SKM-1 treated with dmso at 0.1 percent for 144 hours (cell line): ENCODE results near the gene UBXN11.

ENCODE experiments used
- DNase-seq: peaks from one replicate; lab custom pipeline; 2025; ENCODE audit not compliant: unreplicated experiment; lab: John Stamatoyannopoulos, UW

The UBXN11 gene

DNA sequence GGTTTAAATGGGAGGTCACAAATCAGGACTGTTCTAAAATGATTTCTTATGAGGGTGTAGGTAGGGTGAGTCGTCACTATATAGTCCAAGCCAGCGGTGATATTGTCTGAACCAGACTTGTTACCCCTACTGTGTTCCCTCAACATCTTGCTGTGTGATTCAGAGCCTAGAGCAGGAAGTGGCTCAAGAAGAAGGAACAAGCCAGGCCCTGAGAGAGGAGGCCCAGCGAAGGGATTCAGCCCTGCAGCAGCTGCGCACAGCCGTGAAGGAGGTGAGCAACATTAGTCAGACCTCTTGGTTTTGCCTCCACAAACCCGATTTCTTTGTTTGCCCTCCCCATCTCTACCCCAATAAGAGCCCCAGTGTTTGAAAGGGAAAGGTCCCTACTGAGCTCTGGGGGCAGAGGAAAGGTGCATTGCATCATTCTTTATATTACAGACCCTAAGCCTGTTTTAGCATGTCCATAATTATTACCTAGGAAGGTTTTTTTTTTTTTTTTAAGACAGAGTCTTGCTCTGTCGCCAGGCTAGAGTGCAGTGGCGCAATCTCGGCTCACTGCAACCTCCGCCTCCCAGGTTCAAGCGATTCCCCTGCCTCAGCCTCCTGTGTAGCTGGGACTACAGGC lies 31.5 kb downstream of the UBXN11 start:
- DNase-seq: peak; percentile 93

DNA sequence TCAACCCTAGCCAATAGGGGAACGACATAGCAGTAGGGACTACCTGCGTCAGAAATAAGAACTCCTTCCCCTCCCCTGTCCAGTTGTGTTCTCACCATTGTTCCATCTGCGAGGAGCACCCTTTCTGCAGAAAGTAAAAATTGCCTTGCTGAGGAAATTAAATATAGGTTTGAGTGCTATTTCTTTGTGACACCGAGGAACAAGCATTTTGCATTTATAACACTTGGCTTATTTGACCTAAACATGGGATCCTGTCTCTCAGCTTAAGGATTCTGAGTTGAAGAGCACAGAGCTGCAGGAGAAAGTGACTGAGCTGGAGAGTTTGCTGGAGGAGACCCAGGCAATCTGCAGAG lies 37.3 kb downstream of the UBXN11 start:
- DNase-seq: no peak

GRCh38 chr1:26268290-26269197 lies 37.9 kb downstream of the UBXN11 start:
- DNase-seq: no peak

DNA sequence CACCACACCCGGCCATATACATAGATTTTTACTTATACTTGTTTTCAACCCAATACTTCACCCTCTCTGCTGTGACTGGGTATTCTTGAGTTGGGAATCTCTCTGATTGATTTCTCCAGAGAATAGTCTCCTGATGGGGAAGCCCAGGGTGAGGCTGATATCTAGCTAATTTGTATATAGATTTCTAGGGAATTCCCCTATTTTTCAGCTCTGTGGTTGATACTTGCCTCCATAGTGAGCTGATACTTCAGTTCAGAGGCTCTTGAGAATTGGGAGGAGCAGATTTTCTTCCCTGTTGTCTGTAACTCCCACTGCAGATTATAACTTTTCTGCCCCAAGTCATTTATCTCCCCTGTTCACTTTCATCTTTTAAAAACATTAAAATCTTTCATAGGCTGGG lies 41.0 kb downstream of the UBXN11 start:
- no peak for DNase-seq

- no peak for DNase-seq
Observed at GRCh38 chr1:26263212-26263611, 43.2 kb downstream of the UBXN11 start.

DNA sequence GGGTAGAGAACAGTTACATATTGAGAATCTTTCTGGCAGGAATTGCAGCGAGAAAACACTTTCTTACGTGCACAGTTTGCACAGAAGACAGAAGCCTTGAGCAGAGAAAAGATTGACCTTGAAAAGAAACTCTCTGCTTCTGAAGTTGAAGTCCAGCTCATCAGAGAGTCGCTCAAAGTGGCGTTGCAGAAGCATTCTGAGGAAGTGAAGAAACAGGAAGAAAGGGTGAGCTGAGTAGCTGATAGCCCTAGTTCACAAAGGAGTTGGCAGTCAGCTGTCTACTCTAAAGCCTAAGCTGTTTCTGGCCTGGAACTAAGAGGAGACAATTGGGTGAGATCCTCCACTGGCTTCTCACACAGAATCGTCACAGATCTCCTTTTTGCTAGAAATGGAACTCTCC lies 46.9 kb downstream of the UBXN11 start:
- DNase-seq: peak; percentile 87

GRCh38 chr1:26259005-26259404 lies 47.4 kb downstream of the UBXN11 start:
- DNase-seq: no peak

GRCh38 chr1:26257222-26257621 lies 49.2 kb downstream of the UBXN11 start:
- no peak for DNase-seq

DNA sequence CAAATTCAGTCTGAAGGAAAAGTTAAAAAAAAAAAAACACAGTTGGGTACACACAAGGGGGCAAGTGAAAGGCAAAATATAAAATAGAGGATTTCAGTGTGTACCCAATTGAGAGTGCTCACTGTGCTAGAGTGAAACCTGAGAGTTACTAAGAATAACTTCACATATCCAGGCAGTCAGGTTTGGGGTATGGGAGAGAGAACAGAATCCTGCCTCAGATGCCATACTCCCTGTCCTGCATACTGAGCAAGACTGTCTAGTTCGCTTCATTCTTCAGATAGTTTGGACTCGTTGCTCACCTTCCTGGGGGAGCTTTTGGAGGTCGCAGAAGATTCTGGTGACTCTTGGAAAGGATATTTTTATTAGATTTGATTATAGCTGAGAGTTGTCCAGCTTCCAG lies 52.0 kb downstream of the UBXN11 start:
- no peak for DNase-seq

DNA sequence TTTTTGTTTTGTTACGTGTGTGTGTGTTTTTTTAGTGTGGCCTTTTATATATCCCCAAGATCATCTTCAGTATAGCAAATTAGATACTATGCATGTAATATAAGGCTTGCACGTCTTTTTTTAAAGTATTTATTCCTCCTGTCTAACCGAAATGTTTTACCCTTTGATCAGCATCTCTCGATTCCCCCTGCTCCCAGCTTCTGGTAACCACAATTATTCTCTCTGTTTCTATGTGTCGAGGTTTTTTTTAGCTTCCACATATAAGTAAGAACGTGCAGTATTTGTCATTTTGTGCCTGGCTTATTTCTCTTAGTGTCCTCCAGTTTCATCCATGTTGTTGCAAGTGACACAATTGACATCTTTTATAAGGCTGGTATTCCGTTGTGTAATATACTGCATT lies 53.7 kb downstream of the UBXN11 start:
- DNase-seq: no peak

DNA sequence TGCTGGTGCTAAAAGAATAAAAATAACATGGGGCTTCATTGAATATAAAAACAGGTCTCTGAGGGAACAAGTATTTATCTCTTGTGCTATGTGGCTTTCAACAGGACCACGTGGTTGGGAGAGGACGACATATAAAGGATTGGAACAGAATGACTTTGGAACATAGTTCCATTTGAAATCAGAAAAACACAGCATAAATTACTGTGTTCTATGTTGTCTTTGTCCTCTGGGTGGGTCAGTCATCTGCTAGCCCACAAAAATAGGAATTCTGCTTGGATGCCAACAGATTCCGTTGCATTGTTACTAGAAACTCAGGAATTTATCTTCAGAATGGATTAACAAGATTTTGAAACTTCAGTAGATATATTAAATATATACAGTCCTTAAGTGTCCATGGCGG lies 66.5 kb downstream of the UBXN11 start:
- DNase-seq: no peak

- DNase-seq: peak; percentile 20
Observed at GRCh38 chr1:26237230-26237966, 69.0 kb downstream of the UBXN11 start.

GRCh38 chr1:26234644-26235370 lies 71.6 kb downstream of the UBXN11 start:
- peak; percentile 3 for DNase-seq

DNA sequence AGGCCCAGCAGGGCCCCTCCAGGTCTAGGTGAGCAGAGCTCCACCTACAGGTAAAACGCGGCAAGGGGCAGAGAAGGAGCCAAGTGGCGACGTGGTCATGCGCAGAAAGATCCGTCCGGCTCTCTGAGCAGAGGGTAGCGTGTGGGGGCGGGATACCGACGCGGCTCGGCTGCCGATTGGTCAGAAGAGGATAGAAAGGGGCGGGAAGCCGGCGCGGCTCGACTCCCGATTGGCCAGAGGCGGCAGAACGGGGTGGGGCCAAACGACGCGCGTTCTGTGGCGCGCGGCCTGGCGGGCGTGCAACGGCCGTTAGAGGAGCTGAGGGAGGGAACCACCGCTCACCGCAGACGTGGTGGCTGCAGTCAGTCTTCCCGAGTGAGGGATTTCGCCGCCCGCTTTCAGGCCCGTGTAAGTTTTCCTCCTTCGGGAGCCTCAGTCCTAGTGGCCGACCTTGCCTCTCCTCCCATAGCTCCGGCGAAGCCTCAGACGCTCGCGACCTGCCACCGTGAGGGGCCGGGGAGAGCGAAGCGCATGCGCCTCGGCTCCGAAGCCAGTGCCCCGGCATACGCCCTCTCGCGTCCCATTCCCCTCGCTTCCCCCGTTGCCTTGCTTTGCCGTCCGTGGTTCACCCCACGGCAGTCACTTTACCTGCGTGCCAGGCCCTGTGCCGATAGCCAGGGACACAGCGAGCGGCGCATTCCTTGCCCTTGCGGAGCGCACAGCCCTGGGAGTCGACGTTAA lies 72.4 kb downstream of the UBXN11 start, which contains the start of gene CEP85:
CEP85 (plus strand) TSS at position 298 of the 741 bp plus-strand sequence. CDS start 5,584 bp downstream, outside the sequence.
- peak; percentile 96 for DNase-seq
